WI38 (cell line): ENCODE data around the gene SF3A2.

Experiments
- H3K4me3 ChIP-seq: 2 replicates; pipeline ENCODE4 v1.5.1; 2011; ENCODE audit warnings: low read depth, mild to moderate bottlenecking, control low read depth, low read length
- TF ChIP-seq, protein P1 (sequence below): IDR thresholded peaks from 2 replicates; pipeline ENCODE4 v1.5.1; 2012; ENCODE audit warnings: low read depth, mild to moderate bottlenecking, control low read depth, low read length

The SF3A2 gene

DNA sequence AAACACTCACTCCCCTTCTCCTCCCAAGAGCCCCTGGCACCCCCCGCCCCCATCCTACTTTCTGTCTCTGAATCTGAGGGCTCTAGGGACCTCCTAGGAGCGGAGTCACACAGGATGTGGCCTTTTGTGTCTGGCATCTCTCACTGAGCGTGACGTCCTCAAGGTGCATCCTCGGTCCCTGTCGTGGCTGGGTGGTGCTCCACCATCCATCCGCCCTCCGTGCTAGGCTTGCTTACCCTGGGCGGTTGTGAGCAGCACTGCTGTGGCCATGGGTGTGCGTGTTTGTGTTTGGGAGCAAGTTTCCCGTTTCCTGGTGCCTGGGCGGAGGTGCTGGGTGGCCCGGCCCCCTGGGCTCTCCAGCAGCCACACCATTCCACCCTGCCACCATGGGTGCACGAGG is 12.7 kb upstream of the SF3A2 start:
- no peak overlapping the region for H3K4me3 ChIP-seq
- TF ChIP-seq, protein P1, sequence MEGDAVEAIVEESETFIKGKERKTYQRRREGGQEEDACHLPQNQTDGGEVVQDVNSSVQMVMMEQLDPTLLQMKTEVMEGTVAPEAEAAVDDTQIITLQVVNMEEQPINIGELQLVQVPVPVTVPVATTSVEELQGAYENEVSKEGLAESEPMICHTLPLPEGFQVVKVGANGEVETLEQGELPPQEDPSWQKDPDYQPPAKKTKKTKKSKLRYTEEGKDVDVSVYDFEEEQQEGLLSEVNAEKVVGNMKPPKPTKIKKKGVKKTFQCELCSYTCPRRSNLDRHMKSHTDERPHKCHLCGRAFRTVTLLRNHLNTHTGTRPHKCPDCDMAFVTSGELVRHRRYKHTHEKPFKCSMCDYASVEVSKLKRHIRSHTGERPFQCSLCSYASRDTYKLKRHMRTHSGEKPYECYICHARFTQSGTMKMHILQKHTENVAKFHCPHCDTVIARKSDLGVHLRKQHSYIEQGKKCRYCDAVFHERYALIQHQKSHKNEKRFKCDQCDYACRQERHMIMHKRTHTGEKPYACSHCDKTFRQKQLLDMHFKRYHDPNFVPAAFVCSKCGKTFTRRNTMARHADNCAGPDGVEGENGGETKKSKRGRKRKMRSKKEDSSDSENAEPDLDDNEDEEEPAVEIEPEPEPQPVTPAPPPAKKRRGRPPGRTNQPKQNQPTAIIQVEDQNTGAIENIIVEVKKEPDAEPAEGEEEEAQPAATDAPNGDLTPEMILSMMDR: no peak

DNA sequence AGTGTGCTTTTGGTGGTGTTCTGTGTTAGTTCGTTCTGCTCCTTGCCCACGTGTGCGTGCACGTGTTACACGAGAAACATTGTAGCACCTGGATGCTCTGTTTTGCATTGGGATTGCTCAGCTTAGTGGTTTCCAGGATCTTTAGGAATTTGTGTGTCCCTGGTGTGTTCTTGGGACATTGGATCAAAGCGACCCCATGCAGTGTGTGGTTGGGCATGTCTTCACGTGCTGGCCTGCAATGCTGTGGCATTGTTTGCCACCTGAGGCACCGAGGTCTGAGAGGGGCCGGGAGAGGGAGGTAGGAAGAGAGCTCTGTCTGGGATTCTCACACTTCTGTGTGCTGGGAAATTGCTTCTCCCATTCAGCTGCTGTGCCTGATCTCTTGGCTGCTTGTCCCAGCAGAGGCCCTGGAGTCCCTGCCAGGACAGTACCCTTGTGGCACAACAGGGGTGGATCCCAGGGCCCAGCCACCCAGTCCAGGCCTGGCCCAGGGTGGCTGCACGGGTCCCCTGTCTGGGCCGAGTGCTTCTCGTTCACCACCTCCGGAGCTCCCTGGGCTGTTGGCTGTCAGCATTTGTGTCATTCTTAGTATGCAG is 11.8 kb upstream of the SF3A2 start:
- H3K4me3 ChIP-seq: no peak overlapping the region
- TF ChIP-seq, protein P1: no peak

DNA sequence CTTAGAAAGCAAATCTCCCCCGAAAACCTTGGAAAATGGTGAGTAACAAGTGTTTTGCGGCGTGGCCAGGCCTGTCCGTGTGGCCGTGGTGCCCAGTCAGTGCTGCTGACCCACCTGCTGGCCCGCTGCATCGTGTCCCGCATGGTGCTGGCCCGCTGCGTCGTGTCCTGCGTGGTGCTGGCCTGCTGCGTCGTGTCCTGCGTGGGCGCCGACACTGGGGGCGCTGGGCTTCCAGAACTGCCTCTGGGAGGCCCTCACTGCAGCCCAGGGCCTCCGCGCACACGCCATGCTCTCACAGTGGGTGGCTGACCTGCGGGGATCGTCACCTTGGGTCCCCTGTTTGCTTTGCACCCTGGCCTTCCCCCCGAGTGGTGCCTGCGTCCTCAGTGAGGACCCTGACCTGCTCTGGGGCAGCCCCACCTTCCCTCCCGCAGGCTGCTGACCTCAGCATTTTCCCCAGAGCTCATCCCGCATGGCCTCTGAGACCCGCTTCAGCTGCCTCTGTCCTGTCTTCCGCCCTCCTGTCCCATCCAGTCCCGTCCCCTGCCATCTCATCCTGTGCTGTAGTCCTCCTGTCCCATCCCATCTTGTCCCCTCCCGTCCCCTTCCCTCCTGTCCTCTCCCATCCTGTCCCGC is 11.1 kb upstream of the SF3A2 start:
- H3K4me3 ChIP-seq: no peak overlapping the region
- TF ChIP-seq, protein P1: no peak

DNA sequence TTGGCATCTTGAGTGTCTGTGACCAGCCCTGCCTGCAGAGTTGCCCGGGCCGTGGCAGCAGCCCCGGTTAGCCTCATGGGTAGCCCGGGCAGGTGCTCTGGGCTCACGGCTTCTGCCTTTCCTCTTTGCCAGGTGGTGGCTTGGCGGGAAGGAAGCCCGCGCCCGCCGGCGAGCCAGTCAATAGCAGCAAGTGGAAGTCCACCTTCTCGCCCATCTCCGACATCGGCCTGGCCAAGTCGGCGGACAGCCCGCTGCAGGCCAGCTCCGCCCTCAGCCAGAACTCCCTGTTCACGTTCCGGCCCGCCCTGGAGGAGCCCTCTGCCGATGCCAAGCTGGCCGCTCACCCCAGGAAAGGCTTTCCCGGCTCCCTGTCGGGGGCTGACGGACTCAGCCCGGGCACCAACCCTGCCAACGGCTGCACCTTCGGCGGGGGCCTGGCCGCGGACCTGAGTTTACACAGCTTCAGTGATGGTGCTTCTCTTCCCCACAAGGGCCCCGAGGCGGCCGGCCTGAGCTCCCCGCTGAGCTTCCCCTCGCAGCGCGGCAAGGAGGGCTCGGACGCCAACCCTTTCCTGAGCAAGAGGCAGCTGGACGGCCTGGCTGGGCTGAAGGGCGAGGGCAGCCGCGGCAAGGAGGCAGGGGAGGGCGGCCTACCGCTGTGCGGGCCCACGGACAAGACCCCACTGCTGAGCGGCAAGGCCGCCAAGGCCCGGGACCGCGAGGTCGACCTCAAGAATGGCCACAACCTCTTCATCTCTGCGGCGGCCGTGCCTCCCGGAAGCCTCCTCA is 10.4 kb upstream of the SF3A2 start:
- H3K4me3 ChIP-seq: no peak overlapping the region
- TF ChIP-seq, protein P1: no peak

DNA sequence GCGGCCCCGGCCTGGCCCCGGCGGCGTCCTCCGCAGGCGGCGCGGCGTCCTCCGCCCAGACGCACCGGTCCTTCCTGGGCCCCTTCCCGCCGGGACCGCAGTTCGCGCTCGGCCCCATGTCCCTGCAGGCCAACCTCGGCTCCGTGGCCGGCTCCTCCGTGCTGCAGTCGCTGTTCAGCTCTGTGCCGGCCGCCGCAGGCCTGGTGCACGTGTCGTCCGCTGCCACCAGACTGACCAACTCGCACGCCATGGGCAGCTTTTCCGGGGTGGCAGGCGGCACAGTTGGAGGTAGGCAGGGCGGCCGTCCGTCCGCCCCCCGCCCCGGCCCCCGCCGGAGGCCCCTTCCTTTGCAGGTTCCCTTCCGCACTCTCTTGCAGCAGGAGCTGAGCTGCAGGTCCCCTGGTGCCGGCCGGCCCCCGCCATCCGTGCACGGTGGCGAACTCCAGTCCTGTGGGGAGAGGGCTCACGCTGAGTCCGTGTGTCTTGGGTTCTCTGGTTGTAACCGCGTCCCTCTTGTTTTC is 9.7 kb upstream of the SF3A2 start:
- H3K4me3 ChIP-seq: no peak overlapping the region
- TF ChIP-seq, protein P1: no peak

DNA sequence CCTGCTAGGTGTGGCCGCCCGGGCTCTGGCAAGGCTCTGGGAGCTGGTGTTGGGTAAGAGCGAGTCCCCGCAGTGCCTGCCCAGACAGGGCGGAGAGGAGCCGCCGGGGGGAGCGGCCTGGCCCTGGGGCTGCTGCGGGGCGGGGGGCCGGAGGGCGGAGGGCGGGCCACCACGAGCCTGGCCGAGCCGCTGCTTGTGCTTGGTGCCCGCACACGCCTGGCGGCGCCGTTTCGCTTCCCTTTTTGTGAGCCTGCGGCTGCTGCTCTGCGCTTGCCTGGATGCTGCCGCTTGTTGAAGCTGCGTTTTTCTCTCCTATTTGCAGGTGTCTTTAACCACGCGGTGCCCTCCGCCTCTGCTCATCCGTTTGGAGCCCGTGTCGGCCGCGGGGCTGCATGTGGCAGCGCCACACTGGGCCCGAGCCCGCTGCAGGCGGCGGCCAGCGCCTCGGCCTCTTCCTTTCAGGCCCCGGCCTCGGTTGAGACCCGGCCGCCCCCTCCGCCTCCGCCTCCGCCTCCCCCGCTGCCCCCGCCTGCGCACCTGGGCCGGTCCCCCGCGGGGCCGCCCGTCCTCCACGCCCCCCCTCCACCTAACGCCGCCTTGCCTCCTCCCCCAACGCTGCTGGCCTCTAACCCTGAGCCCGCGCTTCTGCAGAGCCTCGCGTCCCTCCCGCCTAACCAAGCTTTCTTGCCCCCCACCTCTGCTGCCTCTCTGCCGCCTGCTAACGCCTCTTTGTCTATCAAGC is 9.0 kb upstream of the SF3A2 start:
- no peak overlapping the region for H3K4me3 ChIP-seq
- TF ChIP-seq, protein P1: no peak
